Heart right ventricle (tissue), 16 donors: Measurements from ENCODE around the gene TGIF2. TPM values are rescaled to one million over a fixed set of nuclear protein-coding genes. Genes with fewer than 3 reads are reported as not detected.
"Not testable (repeated sequence)": the region's sequence is repeated elsewhere in the genome, so short reads cannot be mapped to it uniquely, and the experiment has no call there.

Source experiments
- ATAC-seq, 8 donors: fragments of 200-7000 bp; cut with Tn5 transposase; one replicate each; pipeline ENCODE4 v1.9.1; 2020; ENCODE audit warnings: mild to moderate bottlenecking in 8 of 8, moderate library complexity in 8 of 8, moderate number of reproducible peaks in 1 of 8
- DNase-seq, 2 donors: peaks; one replicate each; pipeline ENCODE4 v3.0.0-alpha.2; 2020
- H3K27ac ChIP-seq, 10 donors: fragments of 200-600 bp; sonication (generic) in 2 of 10; one replicate each; pipeline versions ENCODE4 v1.5.0 to v1.8.0; 2020 to 2022; ENCODE audit warnings: mild to moderate bottlenecking in 3 of 10
- H3K27me3 ChIP-seq, 7 donors: fragments of 200-600 bp; one replicate each; pipeline ENCODE4 v1.8.0; 2021 to 2022; ENCODE audit warnings: mild to moderate bottlenecking in 2 of 7
- H3K36me3 ChIP-seq, 9 donors: fragments of 200-600 bp; sonication (generic) in 1 of 9; one replicate each; pipeline versions ENCODE4 v1.5.0 to v1.8.0; 2020 to 2022; ENCODE audit warnings: mild to moderate bottlenecking in 2 of 9
- H3K4me1 ChIP-seq, 9 donors: fragments of 200-600 bp; sonication (generic) in 1 of 9; one replicate each; pipeline versions ENCODE4 v1.5.0 to v1.8.0; 2020 to 2022; ENCODE audit warnings: mild to moderate bottlenecking in 4 of 9
- H3K4me3 ChIP-seq, 10 donors: fragments of 200-600 bp; sonication (generic) in 2 of 10; one replicate each; pipeline versions ENCODE4 v1.5.0 to v1.8.0; 2020 to 2022; ENCODE audit warnings: mild to moderate bottlenecking in 7 of 10, moderate library complexity in 2 of 10
- H3K9me3 ChIP-seq, 11 donors: fragments of 200-600 bp in 10 of 11; sonication (generic) in 2 of 11; one replicate each; pipeline versions ENCODE4 v1.5.0 to v1.8.0; 2013 to 2022; ENCODE audit warnings: mild to moderate bottlenecking in 2 of 11, control low read depth in 1 of 11, moderate library complexity in 1 of 11
- WGBS, 2 donors: extraction: QIAGEN DNeasy Blood & Tissue Kit; methylation state at CpG; one replicate each; pipeline ENCODE4 v1.1.7; 2013; ENCODE audit warnings: inconsistent platforms in 1 of 2; 5-methylcytosine and 5-hydroxymethylcytosine counted together
- intact Hi-C, 10 donors: fragments of 100-400 bp; cut with DNase I; formaldehyde crosslinking; loops; one replicate each; pipeline versions ENCODE4 v1.11.1 to v1.14.2; 2022
- polyA plus RNA-seq, 2 donors: library from polyadenylated mRNA; stranded (reverse); fragments of 200-250 nt; gene quantifications; one replicate each; pipeline ENCODE4 v1.2.3, GENCODE V29; 2013
- total RNA-seq, 10 donors: library from RNA; stranded (reverse); fragmentation: NEBNext Ultra II Directional in 3 of 10; extraction: Animal tissue kit (Norgen Biotek cat#: 25700) in 3 of 10; gene quantifications; one replicate each; pipeline versions ENCODE4 v1.2.1 to v1.2.4, GENCODE V29; 2021 to 2023
- TF ChIP-seq, protein P1 (sequence below), 9 donors: fragments of 200-600 bp; sonication (generic) in 2 of 9; IDR thresholded peaks; one replicate each; pipeline versions ENCODE4 v1.5.0 to v1.8.0; 2021 to 2022; ENCODE audit warnings: antibody characterized with exemption in 9 of 9, mild to moderate bottlenecking in 5 of 9, moderate library complexity in 1 of 9
- donor health status: Arrhythmogenic right ventricular cardiomyopathy.
- donor health status: ischemic (EF 13 %, LVEDD 7.1; RV severe dilation, severe dysfunction).
- donor health status: healthy with polysubstance abuse.
- donor health status: DM: no; HTN: yes; CAD: no.
- donor health status: DM: no; HTN: no; CAD: no.
- donor health status: ischemic (EF 25% LVEDD 6.9; RV normal size, moderate dysfunction).
- donor health status: ischemic (EF 25% LVEDD 5.7; RV mildly dilated, moderate dysfunction).
- donor health status: healthy.
- donor health status: DM: yes; HTN: yes; CAD: no.
- donor health status: Ischemic cardiomyopathy.
- donor health status: ischemic (EF 35%, LVEDD 5.7; RV mildly dilated, moderate dysfunction).
- donor health status: nonischemic (EF 11% LVEDD 7.7; RV severe dilation, severe dysfunction).
- donor health status: DM: yes; HTN: yes; CAD: no.
- donor health status: PGD.
- donor health status: ischemic (EF 29% LVEDD 5.4; RV normal size, mild dysfunction).
- donor health status: nonischemic (EF 23%, LVEDD 6.1; RV moderate dilation, normal function).

Gene TGIF2
- total and polyA plus RNA-seq, 12 donors: 2.9 to 13.8 (median 6.8) TPM

DNA sequence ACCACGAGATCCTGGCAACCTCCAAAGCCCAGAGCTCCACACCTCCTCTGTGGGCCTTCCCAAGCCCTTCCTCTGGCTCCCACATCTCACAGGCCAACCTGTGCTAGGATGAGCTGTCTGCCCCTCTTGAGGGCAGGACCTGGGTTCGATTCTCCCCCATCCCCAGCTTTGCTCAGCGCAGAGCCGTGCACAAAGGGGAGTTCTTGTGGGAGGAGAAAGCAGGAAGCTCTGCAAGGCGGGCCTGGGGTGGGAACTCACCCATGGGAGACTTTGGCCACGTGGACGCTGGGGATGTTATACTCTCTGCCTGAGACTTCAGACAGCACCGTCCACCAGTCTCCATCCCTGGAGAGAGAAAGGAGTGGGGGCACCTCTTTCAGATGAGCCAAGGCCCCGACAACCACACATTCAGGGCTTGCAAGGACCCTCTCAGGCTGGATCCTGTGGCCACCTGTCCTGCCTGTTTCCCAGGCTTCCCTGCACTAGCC is 59.9 kb downstream of the TGIF2 start:
- no peaks in the 10 kb centered on the region for H3K9me3 ChIP-seq
- peaks cover 0 to 4% (median 0%) of the 10 kb centered on the region in 9 donors for H3K36me3 ChIP-seq
- intact Hi-C loops: no loop called here
- H3K27me3 ChIP-seq: no peaks in the 10 kb centered on the region
- TF ChIP-seq, protein P1, sequence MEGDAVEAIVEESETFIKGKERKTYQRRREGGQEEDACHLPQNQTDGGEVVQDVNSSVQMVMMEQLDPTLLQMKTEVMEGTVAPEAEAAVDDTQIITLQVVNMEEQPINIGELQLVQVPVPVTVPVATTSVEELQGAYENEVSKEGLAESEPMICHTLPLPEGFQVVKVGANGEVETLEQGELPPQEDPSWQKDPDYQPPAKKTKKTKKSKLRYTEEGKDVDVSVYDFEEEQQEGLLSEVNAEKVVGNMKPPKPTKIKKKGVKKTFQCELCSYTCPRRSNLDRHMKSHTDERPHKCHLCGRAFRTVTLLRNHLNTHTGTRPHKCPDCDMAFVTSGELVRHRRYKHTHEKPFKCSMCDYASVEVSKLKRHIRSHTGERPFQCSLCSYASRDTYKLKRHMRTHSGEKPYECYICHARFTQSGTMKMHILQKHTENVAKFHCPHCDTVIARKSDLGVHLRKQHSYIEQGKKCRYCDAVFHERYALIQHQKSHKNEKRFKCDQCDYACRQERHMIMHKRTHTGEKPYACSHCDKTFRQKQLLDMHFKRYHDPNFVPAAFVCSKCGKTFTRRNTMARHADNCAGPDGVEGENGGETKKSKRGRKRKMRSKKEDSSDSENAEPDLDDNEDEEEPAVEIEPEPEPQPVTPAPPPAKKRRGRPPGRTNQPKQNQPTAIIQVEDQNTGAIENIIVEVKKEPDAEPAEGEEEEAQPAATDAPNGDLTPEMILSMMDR (IDR thresholded peaks at IDR 0.05): no peak
- H3K27ac ChIP-seq: no peak overlapping the region
- ATAC-seq (peak in 1 of 8 donors; percentile 7), DNase-seq (no peak)
- H3K4me1 ChIP-seq: peaks cover 0 to 18% (median 0%) of the 10 kb centered on the region in 9 donors
- 75 to 79% methylated on average over 9 of the region's 9 CpGs for WGBS, 2 donors
- H3K4me3 ChIP-seq: no peak overlapping the region

DNA sequence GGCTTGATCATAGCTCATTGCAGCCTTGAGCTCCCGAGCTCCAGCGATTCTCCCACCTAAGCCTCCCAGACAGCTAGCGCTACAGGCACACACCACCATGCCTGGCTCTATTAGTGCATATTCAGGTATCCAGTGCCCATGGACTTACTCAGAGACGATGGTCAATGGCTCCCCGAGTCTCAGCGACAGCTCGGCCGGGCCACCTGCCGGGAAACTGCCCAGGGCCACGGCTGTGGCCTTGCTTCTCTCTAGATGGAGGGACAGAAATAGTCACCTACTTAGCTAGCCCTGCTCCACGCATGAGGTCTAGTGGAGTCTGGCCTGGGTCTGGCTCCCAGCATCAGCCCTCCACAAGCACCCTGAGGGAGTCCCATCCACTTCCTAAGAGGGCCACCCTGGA is 60.9 kb downstream of the TGIF2 start:
- intact Hi-C loops: no loop called here
- ATAC-seq (no peak), DNase-seq (no peak)
- peaks cover 0 to 14% (median 0%) of the 10 kb centered on the region in 9 donors for H3K4me1 ChIP-seq
- TF ChIP-seq, protein P1 (IDR thresholded peaks at IDR 0.05): no peak
- no peak overlapping the region for H3K27ac ChIP-seq
- WGBS, 2 donors: 93 to 94% methylated on average over 11 of the region's 11 CpGs
- no peak overlapping the region for H3K4me3 ChIP-seq
- peaks cover 0 to 13% (median 0%) of the 10 kb centered on the region in 9 donors for H3K36me3 ChIP-seq
- H3K9me3 ChIP-seq: no peaks in the 10 kb centered on the region
- H3K27me3 ChIP-seq: no peaks in the 10 kb centered on the region

DNA sequence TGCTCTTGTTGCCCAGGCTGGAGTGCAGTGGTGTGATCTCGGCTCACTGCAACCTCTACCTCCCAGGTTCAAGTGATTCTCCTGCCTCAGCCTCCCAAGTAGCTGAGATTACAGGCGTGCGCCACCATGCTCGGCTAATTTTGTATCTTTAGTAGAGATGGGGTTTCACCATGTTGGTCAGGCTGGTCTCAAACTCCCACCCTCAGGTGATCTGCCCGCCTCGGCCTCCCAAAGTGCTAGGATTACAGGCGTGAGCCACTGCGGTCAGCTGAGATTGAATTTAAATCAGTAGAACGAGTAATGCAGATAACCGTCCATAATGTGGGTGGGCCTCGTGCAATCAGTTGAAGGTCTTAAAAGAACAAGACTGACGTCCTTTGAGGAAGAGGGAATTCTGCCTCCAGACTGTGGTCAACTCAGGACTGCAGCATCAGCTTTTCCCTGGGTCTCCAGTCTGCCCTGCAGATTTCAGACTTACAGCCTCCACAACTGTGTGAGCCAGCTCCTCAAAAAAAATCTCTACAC is 65.5 kb downstream of the TGIF2 start:
- 89 to 93% methylated on average over 12 of the region's 12 CpGs for WGBS, 2 donors
- H3K4me1 ChIP-seq, intact Hi-C loops, H3K4me3 ChIP-seq, H3K9me3 ChIP-seq, H3K27ac ChIP-seq, H3K27me3 ChIP-seq, ATAC-seq, DNase-seq: not testable (repeated sequence)
- peaks cover 0 to 23% (median 0%) of the 10 kb centered on the region in 9 donors for H3K36me3 ChIP-seq

DNA sequence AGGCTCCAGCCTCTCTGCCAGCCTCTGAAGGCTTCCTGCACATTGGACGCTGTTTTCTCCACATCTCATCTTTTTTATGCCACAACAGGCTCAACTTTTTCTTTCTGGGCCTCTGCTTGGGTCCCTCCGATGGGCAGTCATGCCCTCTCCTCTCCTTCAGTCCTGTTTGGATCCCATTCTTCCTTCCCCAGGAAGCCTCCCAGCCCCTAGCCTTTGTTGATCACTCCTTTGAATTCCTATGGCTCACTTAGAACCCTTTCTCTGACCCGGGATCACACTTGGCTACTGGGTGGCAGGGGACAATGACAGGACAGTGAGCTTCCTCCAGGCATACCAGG is 68.1 kb downstream of the TGIF2 start:
- Histone ChIP-seq H3K27ac (no peak overlapping the region), H3K36me3 (peaks cover 0 to 19% (median 0%) of the 10 kb centered on the region in 9 donors), H3K4me3 (no peak overlapping the region), H3K27me3 (no peaks in the 10 kb centered on the region), H3K9me3 (no peaks in the 10 kb centered on the region), H3K4me1 (peaks cover 0 to 7% (median 0%) of the 10 kb centered on the region in 9 donors)
- TF ChIP-seq, protein P1 (IDR thresholded peaks at IDR 0.05): no peak
- no peak for ATAC-seq
- intact Hi-C loops: no loop called here
- DNase-seq: no peak
- 85 to 90% methylated on average over 3 of the region's 3 CpGs for WGBS, 2 donors

DNA sequence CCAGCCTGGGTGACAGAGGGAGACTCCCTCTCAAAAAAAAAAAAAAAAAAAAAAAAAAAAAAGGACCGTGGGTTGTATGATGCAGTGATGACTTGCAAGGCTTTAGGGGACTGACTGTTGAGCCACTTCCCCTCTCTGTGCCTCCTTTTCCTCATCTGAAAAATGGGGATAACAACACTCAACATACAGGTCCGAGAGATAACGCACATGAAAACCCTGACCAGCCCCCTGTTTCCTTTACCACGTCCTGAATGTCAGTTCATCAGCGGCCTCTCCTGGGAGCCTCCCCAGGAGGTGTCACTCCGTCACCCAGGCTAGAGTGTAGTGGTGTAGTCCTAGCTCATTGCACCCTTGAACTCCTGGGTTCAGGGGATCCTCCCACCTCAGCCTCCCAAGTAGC is 68.7 kb downstream of the TGIF2 start:
- H3K9me3 ChIP-seq: no peaks in the 10 kb centered on the region
- TF ChIP-seq, protein P1 (IDR thresholded peaks at IDR 0.05): no peak
- no peak overlapping the region for H3K4me3 ChIP-seq
- WGBS, 2 donors: 71 to 73% methylated on average over 6 of the region's 6 CpGs
- no peak for DNase-seq
- no peak overlapping the region for H3K27ac ChIP-seq
- intact Hi-C loops: no loop called here
- ATAC-seq: no peak
- peaks cover 0 to 9% (median 0%) of the 10 kb centered on the region in 9 donors for H3K4me1 ChIP-seq
- peaks cover 0 to 19% (median 0%) of the 10 kb centered on the region in 9 donors for H3K36me3 ChIP-seq
- H3K27me3 ChIP-seq: no peaks in the 10 kb centered on the region
